SW 1271 (cell line): ENCODE data around the gene ZEB1.
A peak's percentile ranks its signal among the peaks of the same experiment; 100 is the strongest.

ENCODE experiments used
- DNase-seq, 2 experiments: peaks; one replicate each; lab custom pipeline; 2025; lab: John Stamatoyannopoulos, UW

Gene ZEB1

GRCh38 chr10:31318854-31319601 lies at the start of gene ZEB1:
ZEB1 (plus strand) TSS chr10:31319216; CDS start chr10:31319235, 19 bp downstream.
- DNase-seq, result peak; percentile 82 to 95

DNA sequence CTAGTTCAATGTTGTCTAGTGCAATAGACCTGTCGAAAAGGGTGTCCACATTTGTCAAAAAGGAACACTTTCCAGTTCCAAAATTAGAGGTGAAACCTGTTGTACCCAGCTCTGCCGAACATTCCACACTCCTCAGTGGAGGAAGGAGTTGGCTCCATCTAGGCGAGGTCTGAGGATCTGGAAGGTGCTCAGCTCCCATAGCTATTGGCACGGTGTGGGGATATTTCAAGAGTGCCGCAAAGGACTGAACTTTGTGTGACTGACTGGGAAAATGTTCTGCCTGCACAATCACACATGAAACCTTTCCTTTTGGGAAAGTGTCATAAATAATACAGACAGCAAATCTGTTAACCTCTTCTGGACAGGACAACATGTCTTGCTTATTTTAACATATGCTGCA lies 48.1 kb upstream of the ZEB1 start:
- no peak for DNase-seq

DNA sequence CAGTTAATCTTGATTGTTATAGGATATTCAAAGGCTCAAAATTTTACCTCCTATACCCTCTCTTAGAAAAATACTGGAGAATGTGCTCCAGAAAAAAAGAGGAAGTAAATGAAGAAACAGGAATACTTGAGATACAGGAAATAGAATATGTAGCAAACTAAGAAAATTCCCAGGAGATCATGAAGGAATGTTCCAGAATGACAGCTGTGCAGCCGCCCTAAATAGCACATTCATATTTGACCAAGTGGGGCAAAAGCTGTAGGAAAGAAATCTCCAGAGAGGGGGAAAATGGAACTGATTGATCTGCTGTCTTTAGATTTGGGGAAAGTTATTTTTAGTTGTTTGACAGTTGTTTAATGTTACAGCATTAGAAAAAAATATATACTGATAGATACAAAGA lies 46.2 kb upstream of the ZEB1 start:
- DNase-seq, result no peak

GRCh38 chr10:31273789-31274188 lies 45.2 kb upstream of the ZEB1 start:
- DNase-seq, result no peak

GRCh38 chr10:31274310-31274709 lies 44.7 kb upstream of the ZEB1 start:
- DNase-seq, result no peak

DNA sequence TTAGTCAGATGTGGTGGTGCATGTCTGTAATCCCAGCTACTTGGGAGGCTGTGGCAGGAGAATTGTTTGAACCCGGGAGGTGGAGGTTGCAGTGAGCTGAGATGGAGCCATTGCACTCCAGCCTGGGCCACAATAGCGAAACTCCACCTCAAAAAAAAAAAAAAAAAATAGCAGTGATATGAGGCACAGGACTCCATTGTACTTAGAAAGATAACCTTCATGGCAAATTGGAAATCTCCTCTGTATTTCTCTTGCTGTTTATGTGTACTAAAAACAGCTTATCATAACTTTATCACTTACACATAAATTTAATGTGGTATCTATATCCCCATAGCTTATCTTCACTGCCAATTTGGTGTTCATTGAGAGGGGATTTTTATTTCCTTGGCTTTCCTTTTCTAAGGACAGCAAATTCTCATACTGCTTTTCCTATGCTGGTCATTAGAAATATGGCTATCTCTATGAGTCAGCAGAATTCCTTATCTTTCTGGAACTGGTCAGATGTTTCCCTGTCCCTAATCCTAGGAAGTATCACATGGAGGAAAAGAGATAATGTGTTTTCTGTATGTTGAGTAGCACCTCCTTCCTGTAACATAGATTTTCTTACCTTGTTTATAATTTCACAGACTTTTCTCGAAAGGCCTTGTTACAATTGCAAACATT lies 40.6 kb upstream of the ZEB1 start:
- DNase-seq, result no peak

GRCh38 chr10:31280972-31281371 lies 38.0 kb upstream of the ZEB1 start:
- DNase-seq, result no peak

- DNase-seq, result no peak
These were observed 31.0 kb upstream of the ZEB1 start for GRCh38 chr10:31288001-31288400.

DNA sequence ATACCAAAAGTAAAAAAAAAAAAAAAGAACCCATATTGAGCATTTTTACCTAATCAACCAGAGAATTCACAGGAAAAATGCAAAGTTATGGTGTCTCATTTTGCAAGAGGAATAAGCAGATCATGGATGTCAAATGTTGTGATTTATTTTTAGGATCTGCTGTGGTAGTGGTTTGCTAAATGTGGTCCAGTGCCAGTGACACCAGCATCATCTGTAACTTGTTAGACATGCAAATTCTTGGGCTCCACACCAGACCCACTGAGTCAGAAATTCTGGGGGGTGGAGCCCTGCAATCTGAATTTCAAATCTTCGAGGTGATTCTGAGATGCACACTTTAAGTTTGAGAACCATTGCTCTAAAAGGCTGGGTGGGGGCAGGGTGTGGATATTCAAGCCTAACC lies 30.1 kb upstream of the ZEB1 start:
- no peak for DNase-seq

- DNase-seq, result no peak
These were observed 28.6 kb upstream of the ZEB1 start for GRCh38 chr10:31290386-31290785.

DNA sequence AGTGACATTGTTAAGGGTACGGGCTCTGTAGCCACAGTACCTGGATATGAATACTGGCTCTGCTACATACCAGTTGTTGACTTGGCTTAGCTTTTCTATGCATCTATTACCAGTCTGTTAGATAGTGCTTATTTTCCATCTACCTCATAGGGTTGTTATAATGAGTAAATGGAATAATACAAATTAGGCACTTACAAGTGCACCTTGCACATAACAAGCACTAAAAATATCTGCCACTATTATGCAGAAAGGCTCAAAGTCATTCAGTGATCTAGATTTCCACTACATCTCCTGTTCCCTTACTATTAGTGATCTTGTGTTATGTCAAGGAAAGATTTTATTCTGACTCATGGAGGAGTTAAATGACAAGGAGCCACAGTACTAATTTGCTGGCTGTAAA lies 27.9 kb upstream of the ZEB1 start:
- no peak for DNase-seq

GRCh38 chr10:31294558-31294957 lies 24.5 kb upstream of the ZEB1 start:
- DNase-seq, result no peak

- DNase-seq, result no peak
These were observed 22.3 kb upstream of the ZEB1 start for GRCh38 chr10:31296754-31297153.

GRCh38 chr10:31299119-31299518 lies 19.9 kb upstream of the ZEB1 start:
- DNase-seq, result no peak

DNA sequence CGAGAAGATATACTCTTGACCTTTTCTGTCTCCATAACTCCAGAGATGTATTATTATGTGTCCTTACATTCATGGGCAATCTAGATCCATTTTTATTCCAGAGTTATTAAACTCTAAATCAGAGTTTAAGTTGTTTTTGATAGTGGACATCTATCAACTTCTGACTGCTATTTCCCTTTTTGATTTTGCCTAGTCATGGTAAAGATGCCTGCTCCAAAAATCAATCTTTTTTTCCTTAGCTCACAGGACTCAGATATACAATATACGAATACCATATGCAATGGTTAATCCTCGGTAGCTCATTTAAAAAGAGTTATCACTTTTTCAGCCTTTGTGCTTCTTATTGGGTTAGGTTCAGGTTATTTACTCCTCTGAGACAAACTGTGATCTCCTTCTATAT lies 15.8 kb upstream of the ZEB1 start:
- DNase-seq, result no peak

DNA sequence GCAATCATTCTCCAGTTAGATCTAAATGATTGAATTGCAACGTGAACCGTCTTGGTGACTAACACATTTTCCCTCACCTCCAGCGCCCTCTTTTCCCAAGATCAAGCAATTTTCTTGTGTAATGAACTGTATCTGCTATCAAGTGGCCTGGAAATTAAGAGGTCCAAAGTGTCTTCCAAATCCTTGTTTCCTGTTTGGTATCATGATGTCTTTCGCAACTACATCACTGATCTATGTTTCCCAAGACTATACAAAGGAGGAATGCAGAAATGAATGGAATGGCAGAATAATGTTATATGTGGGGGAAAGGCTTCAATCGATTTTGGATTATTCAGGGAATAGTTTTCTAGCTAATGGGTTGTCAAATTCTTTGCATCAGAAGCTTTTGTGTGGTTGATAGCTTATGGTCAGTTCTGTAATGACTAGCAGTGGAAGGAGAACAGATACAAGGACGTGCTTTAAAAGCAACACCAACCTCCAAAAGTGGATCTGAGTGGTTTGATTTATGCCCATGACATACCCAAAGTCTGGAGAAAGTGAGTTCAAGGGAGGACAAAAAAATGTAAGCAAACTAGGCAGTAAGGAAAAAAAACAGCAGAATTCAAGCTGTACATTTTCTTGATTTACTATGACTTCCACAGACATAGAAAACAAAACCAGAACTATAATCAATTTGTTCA lies 14.6 kb upstream of the ZEB1 start:
- no peak for DNase-seq

DNA sequence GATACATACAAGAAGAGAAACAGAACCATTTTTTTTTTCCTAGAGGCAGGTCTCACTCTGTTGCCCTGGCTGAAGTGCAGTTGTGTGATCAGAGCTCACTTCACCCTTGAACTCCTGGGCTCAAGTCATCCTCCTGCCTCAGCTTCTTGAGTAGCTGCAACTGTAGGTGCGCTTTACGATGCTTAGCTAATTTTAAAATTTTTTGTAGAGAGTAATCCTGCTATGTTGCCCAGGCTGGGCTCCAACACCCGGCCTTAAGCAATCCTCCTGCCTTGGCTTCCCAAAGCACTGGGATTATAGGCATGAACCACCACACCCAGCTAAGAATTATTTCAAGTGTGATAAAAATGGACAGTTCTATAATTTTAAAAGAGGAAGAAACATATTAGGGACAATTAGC lies 5.6 kb upstream of the ZEB1 start:
- no peak for DNase-seq

- no peak for DNase-seq
These were observed 4.5 kb upstream of the ZEB1 start for GRCh38 chr10:31314256-31315150.

- peak in 1 of 2 experiments; percentile 37 for DNase-seq
These were observed 3.6 kb upstream of the ZEB1 start for GRCh38 chr10:31315453-31315852.

DNA sequence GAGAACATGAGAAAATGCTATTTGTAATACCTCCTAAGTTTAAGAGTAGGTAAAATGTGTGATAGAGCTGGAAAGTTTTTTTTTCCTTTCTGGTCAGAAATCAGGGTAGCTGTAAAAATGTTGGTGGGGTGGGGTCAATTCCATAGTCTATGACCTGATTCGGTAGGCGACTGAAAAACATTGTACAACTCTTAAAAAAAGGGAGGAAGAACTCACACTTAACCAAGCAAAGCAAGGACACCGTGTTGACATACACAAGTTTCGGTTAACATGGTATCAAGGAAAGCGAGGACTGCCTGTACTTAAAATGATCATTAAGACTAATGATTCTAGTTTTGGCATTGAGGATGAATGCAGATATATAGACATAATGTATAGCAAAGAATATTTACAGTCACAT lies 1.8 kb upstream of the ZEB1 start:
- DNase-seq, result no peak

GRCh38 chr10:31317652-31318381 lies 1.2 kb upstream of the ZEB1 start:
- DNase-seq, result peak in 1 of 2 experiments; percentile 24
